Measurements from ENCODE around the gene FOXO6.
"Not testable (repeated sequence)": the region's sequence is repeated elsewhere in the genome, so short reads cannot be mapped to it uniquely, and the experiment has no call there.

The FOXO6 gene

GRCh38 chr1:41323243-41323642 is 38.0 kb upstream of the FOXO6 start:
- H3K27me3 Mint-ChIP-seq, result peaks cover 29% of the 10 kb centered on the region
- H3K4me1 Mint-ChIP-seq, result no peaks in the 10 kb centered on the region
- no peaks in the 10 kb centered on the region for H3K36me3 Mint-ChIP-seq
- no peak overlapping the region for H3K27ac Mint-ChIP-seq
- H3K4me3 Mint-ChIP-seq, result no peak overlapping the region
- no peaks in the 10 kb centered on the region for H3K9me3 Mint-ChIP-seq
- no peak for ATAC-seq

DNA sequence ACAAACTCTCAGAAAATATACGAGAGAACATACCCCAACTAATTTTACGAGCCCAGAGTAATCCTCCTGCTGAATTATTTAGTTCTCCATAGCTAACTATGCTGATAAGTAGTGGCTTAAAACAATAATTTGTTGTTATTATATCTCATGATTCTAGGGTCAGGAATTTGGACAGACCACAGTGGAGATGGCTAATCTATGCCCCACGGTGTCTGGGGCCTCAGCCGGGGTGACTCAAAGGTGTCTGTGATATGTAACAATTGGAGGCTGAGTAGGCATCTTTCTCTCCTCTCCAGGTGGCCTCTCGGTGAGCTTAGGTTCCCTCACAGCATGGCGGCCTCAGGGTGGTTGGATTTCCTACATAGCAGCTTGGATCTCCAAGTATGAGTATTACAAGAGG is 35.4 kb upstream of the FOXO6 start:
- Mint-ChIP-seq H3K36me3 (no peaks in the 10 kb centered on the region), H3K4me1 (no peaks in the 10 kb centered on the region), H3K27ac (no peak overlapping the region), H3K4me3 (no peak overlapping the region), H3K9me3 (no peaks in the 10 kb centered on the region), H3K27me3 (peaks cover 9% of the 10 kb centered on the region)
- no peak for ATAC-seq

DNA sequence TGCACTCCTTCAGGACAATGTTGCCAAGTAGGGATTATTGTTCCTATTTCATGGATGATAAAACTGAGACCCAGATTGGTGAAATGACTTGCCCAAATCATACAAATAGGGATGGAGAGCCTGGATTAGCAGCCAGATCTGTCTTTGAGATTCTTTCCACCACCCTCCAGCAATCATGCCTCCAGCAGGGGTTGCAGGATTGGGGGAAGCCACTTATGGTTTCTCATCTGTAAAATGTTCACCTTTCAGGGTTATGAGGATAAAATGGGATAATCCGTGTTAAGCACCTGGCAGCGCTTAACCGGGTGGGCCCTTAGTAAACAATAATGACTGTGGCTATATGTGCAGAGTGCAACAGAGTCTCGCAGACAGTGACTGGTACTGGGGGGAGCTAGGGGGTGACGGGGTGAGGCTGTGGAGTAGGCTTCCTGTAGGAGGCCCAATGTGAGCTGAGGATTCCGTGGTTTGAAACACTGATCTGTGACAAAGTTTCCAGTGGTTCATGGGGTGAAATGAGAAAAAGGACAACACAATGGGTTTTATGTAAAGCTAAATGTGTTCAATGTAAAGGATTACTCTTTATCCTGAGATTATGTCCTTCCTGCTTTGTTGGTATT is 33.7 kb upstream of the FOXO6 start:
- Mint-ChIP-seq H3K27ac (no peak overlapping the region), H3K9me3 (no peaks in the 10 kb centered on the region), H3K36me3 (no peaks in the 10 kb centered on the region), H3K27me3 (peaks cover under 1% of the 10 kb centered on the region), H3K4me1 (no peaks in the 10 kb centered on the region), H3K4me3 (no peak overlapping the region)
- no peak for ATAC-seq

DNA sequence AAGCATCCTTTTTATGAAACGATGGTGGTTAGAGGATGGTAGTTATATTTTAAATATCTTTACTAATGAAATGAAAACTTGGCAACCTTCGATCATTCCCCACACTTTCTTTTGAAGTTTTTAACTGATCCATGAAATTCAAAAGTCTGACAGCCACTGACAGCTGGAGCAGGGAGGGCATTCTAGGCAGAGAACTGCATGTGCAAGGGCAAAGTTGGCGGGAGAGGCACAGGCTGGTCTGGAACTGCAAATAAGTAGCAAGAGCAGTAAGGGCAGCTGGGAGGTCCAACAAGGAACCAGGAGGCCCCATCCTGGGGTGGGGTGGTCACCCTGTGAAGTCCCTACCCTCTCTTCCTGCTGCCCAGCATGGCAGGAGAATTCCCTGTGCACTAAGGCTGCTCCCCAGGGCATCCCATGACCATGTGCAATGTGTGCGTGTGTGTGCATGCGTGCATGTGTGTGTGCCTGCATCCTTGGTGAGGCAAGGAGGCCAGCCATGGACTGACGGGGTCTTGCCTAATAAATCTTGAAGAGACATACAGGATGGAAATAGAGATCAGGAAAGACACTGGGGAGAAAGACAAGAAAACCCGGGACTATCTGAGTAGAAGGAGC is 33.1 kb upstream of the FOXO6 start:
- no peak overlapping the region for H3K4me3 Mint-ChIP-seq
- no peaks in the 10 kb centered on the region for H3K36me3 Mint-ChIP-seq
- peaks cover 2% of the 10 kb centered on the region for H3K9me3 Mint-ChIP-seq

DNA sequence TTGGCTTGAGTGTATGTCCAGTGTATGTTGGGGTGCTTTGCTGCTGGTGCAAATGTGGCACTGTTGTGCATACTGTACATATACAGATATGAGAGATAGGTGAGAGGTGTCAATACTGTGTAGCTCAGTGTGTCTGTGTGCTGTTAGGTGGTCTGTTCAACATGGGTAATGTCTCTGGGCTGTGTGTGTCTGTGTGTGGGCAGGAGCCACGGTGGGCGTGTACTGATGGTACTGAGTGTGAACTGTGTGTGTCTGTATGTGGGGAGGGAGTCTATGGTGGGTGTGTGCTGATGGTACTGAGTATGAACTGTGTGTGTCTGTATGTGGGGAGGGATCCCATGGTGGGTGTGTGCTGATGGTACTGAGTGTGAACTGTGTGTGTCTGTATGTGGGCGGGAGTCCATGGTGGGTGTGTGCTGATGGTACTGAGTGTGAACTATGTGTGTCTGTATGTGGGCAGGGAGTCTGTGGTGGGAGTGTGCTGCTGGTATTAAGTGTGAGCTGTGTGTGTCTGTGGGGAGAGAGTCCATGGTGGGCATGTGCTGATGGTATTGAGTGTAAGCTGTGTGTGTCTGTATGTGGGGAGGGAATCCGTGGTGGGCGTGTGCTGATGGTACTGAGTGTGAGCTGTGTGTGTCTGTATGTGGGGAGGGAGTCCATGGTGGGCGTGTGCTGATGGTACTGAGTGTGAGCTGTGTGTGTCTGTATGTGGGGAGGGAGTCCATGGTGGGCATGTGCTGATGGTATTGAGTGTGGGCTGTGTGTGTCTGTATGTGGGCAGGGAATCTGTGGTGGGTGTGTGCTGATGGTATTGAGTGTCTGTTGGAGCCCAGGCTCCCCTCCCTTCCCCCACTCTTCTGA is 32.2 kb upstream of the FOXO6 start:
- H3K4me1 Mint-ChIP-seq, result no peaks in the 10 kb centered on the region
- no peak for ATAC-seq
- H3K4me3 Mint-ChIP-seq, result no peak overlapping the region
- no peaks in the 10 kb centered on the region for H3K36me3 Mint-ChIP-seq
- H3K9me3 Mint-ChIP-seq, result peaks cover 3% of the 10 kb centered on the region
- peaks cover 8% of the 10 kb centered on the region for H3K27me3 Mint-ChIP-seq
- no peak overlapping the region for H3K27ac Mint-ChIP-seq

More for the DNA sequence above, 33.1 kb upstream of the FOXO6 start:
- H3K27me3 Mint-ChIP-seq, result peaks cover 4% of the 10 kb centered on the region
- no peak overlapping the region for H3K27ac Mint-ChIP-seq
- no peak for ATAC-seq
- H3K4me1 Mint-ChIP-seq, result no peaks in the 10 kb centered on the region

- Mint-ChIP-seq H3K9me3 (peaks cover 3% of the 10 kb centered on the region), H3K27ac (no peak overlapping the region), H3K27me3 (peaks cover 8% of the 10 kb centered on the region), H3K4me3 (no peak overlapping the region), H3K4me1 (no peaks in the 10 kb centered on the region), H3K36me3 (no peaks in the 10 kb centered on the region)
- peak; percentile 18 for ATAC-seq
Observed at GRCh38 chr1:41329662-41330587, 31.3 kb upstream of the FOXO6 start.

DNA sequence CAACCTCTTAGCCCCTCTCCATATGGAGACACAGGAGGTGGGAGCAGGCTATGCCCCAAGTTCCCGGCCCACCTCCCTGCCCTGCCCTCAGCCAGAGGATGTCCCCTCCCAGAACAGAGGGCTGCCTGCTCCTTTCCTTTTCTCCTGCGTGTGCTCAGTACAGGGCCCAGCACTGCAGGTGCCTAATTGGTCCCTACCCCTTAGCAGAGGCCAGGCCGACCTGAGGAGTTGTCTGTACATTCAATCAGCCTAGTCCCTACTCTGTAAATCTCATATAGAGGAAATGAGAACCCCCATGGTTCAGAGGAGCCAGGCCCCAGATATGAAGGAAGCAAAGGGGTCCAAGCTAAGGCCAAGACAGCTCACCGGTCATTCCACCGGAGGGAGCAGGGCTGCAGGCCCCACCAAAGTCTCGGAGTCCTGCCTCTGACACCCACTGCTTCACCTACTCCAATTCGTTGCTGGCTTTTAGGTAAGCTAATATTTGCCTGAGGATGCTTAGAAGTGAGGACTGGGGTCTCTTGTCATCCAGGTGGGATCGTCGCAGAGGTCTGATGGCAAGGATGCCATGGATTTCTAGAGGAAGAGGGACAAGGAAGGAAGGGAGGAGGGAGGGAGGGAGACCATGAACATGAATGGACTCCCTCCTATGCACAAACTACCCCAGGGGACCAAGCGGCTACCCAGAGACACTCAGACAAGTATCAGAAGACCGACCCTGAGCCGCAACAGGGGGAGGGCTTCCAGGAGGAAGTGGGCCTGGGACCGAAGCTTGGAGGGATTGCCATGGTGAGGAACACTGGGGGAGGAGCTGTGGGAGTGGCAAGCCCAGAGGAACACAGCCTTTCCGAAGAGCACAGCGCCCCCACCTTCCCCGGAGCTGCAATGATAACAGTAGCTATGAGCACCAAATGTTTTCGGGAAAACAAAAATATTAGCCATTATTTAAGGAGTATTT is 30.4 kb upstream of the FOXO6 start:
- Mint-ChIP-seq H3K4me3 (no peak overlapping the region), H3K27ac (no peak overlapping the region), H3K36me3 (no peaks in the 10 kb centered on the region), H3K27me3 (peaks cover 8% of the 10 kb centered on the region), H3K4me1 (no peaks in the 10 kb centered on the region), H3K9me3 (peaks cover 3% of the 10 kb centered on the region)
- peak; percentile 43 for ATAC-seq

DNA sequence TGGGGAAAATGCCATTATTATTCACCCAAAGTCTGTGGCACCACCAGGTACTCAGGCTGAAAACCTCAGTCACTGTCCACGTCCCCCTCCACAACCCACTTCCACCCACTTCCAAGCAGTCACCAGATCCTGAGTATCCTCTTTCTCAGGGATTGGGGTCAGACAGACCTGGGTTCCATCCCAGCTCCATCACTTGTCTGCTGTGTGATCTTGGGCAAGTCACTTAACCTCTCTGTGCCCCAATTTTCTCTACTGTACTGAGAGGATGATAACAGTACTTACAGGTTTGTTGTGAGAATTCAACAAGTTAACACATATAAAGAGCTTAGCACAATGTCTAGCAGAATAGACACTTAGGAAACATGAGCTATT is 29.7 kb upstream of the FOXO6 start:
- no peak overlapping the region for H3K4me3 Mint-ChIP-seq
- H3K9me3 Mint-ChIP-seq, result peaks cover 3% of the 10 kb centered on the region
- no peaks in the 10 kb centered on the region for H3K36me3 Mint-ChIP-seq
- H3K27ac Mint-ChIP-seq, result no peak overlapping the region
- H3K4me1 Mint-ChIP-seq, result no peaks in the 10 kb centered on the region
- no peak for ATAC-seq
- H3K27me3 Mint-ChIP-seq, result peaks cover 15% of the 10 kb centered on the region

DNA sequence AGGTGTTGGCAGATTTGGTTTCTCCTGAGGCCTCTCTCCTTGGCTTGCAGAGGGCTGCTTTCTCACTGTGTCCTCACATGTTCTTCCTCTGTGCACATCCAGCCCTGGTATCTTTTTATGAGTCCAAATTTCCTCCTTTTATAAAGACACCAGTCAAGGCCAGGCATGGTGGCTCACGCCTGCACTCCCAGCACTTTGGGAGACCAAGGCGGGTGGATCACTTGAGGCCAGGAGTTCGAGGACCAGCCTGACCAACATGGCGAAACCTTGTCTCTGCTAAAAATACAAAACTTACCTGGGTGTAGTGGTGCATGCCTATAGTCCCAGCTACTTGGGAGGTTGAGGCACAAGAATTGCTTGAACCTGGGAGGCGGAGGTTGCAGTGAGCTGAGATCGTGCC is 29.1 kb upstream of the FOXO6 start:
- H3K36me3 Mint-ChIP-seq, H3K27ac Mint-ChIP-seq, ATAC-seq, H3K9me3 Mint-ChIP-seq, H3K4me1 Mint-ChIP-seq, H3K4me3 Mint-ChIP-seq: not testable (repeated sequence)
- H3K27me3 Mint-ChIP-seq, result peaks cover 21% of the 10 kb centered on the region

DNA sequence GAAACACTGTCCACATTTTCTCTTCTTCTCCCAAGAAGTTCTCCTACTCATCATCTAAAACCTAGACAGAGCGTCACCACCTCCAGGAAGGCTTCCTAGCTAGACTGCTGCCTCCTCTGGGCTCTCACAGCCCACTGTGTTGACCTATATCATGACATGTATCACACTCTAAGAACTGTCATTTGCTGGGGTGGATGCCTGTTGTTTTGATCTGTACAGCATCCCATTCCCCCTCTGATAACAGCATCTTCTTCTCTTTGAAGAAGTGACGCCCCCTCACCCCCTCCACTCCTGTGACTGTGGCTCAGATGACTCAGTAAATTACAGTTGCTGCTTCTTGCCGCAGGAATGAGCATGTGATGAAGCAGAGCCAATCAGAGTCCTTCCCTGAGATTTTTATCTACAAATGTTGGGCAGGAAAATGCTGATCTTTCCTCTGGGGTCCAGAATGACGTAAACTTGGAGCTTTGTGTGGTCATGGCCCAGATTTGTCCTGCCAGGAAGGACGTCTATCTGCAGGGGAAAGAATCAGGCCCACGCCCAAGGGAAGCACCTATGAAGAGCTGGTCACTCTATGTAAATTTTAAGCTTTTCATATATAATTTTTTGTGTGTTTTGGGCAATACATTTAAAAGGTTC is 28.0 kb upstream of the FOXO6 start:
- ATAC-seq, result no peak
- no peaks in the 10 kb centered on the region for H3K4me1 Mint-ChIP-seq
- peaks cover 31% of the 10 kb centered on the region for H3K27me3 Mint-ChIP-seq
- peaks cover 5% of the 10 kb centered on the region for H3K9me3 Mint-ChIP-seq
- H3K4me3 Mint-ChIP-seq, result no peak overlapping the region
- no peaks in the 10 kb centered on the region for H3K36me3 Mint-ChIP-seq
- H3K27ac Mint-ChIP-seq, result no peak overlapping the region

GRCh38 chr1:41338820-41339219 is 22.4 kb upstream of the FOXO6 start:
- Mint-ChIP-seq H3K4me1 (no peaks in the 10 kb centered on the region), H3K27me3 (peaks cover 54% of the 10 kb centered on the region), H3K36me3 (no peaks in the 10 kb centered on the region), H3K4me3 (no peak overlapping the region), H3K9me3 (peaks cover 6% of the 10 kb centered on the region), H3K27ac (no peak overlapping the region)
- no peak for ATAC-seq

GRCh38 chr1:41340655-41341364 is 20.4 kb upstream of the FOXO6 start:
- peaks cover 70% of the 10 kb centered on the region for H3K27me3 Mint-ChIP-seq

GRCh38 chr1:41341365-41341683 is 19.9 kb upstream of the FOXO6 start:
- no peak for ATAC-seq
- no peaks in the 10 kb centered on the region for H3K36me3 Mint-ChIP-seq
- peaks cover 6% of the 10 kb centered on the region for H3K4me1 Mint-ChIP-seq
- peaks cover 71% of the 10 kb centered on the region for H3K27me3 Mint-ChIP-seq
- no peak overlapping the region for H3K4me3 Mint-ChIP-seq
- no peak overlapping the region for H3K27ac Mint-ChIP-seq
- peaks cover 6% of the 10 kb centered on the region for H3K9me3 Mint-ChIP-seq

More at GRCh38 chr1:41340655-41341364, 20.4 kb upstream of the FOXO6 start:
- Mint-ChIP-seq H3K4me1 (peaks cover 6% of the 10 kb centered on the region), H3K9me3 (peaks cover 6% of the 10 kb centered on the region), H3K36me3 (no peaks in the 10 kb centered on the region), H3K27ac (no peak overlapping the region), H3K4me3 (no peak overlapping the region)
- ATAC-seq, result no peak
